GM21447 (cell line): Measurements from ENCODE around the gene SFR1.

Experiments used
- ATAC-seq: cut with Tn5 transposase; IDR thresholded peaks from one replicate; pipeline ENCODE4 v1.9.1; 2021; ENCODE audit not compliant: unreplicated experiment

Gene SFR1

GRCh38 chr10:104121485-104122224 is at the start of gene SFR1:
Gene SFR1 (plus strand): TSS chr10:104122171. CDS start chr10:104122184, 13 bp downstream.
- ATAC-seq: peak; percentile 84

- no peak for ATAC-seq
Measured at GRCh38 chr10:104072786-104073185, 49.2 kb upstream of the SFR1 start.

- no peak for ATAC-seq
Measured at GRCh38 chr10:104074505-104074904, 47.5 kb upstream of the SFR1 start.

GRCh38 chr10:104076743-104077160 is 45.2 kb upstream of the SFR1 start:
- ATAC-seq: no peak

GRCh38 chr10:104077247-104077646 is 44.7 kb upstream of the SFR1 start:
- ATAC-seq: no peak

GRCh38 chr10:104077663-104078151 is 44.3 kb upstream of the SFR1 start:
- ATAC-seq: no peak

GRCh38 chr10:104080762-104081161 is 41.2 kb upstream of the SFR1 start:
- no peak for ATAC-seq

- no peak for ATAC-seq
Measured at GRCh38 chr10:104081998-104082397, 40.0 kb upstream of the SFR1 start.

- no peak for ATAC-seq
Measured at GRCh38 chr10:104084482-104085142, 37.4 kb upstream of the SFR1 start.

- ATAC-seq: no peak
Measured at GRCh38 chr10:104085801-104086400, 36.1 kb upstream of the SFR1 start, which contains the start of gene COL17A1. Gene COL17A1 (minus strand): TSS chr10:104085880. CDS start chr10:104080673, 5,207 bp downstream.

GRCh38 chr10:104088239-104088638 is 33.7 kb upstream of the SFR1 start:
- ATAC-seq: no peak

GRCh38 chr10:104089621-104090020 is 32.4 kb upstream of the SFR1 start:
- no peak for ATAC-seq

- no peak for ATAC-seq
Measured at GRCh38 chr10:104090611-104091010, 31.4 kb upstream of the SFR1 start.

- no peak for ATAC-seq
Measured at GRCh38 chr10:104092749-104093148, 29.2 kb upstream of the SFR1 start.

GRCh38 chr10:104096692-104097091 is 25.3 kb upstream of the SFR1 start:
- ATAC-seq: no peak

- ATAC-seq: no peak
Measured at GRCh38 chr10:104098358-104098925, 23.5 kb upstream of the SFR1 start.

- no peak for ATAC-seq
Measured at GRCh38 chr10:104099269-104099668, 22.7 kb upstream of the SFR1 start.

GRCh38 chr10:104099941-104100340 is 22.0 kb upstream of the SFR1 start:
- no peak for ATAC-seq

- no peak for ATAC-seq
Measured at GRCh38 chr10:104100795-104101194, 21.2 kb upstream of the SFR1 start.

GRCh38 chr10:104101902-104102301 is 20.1 kb upstream of the SFR1 start:
- ATAC-seq: no peak

GRCh38 chr10:104103956-104104355 is 18.0 kb upstream of the SFR1 start:
- no peak for ATAC-seq
